ENCODE results near the gene AHNAK2.
"Not testable (repeated sequence)": the region's sequence is repeated elsewhere in the genome, so short reads cannot be mapped to it uniquely, and the experiment has no call there.

DNA sequence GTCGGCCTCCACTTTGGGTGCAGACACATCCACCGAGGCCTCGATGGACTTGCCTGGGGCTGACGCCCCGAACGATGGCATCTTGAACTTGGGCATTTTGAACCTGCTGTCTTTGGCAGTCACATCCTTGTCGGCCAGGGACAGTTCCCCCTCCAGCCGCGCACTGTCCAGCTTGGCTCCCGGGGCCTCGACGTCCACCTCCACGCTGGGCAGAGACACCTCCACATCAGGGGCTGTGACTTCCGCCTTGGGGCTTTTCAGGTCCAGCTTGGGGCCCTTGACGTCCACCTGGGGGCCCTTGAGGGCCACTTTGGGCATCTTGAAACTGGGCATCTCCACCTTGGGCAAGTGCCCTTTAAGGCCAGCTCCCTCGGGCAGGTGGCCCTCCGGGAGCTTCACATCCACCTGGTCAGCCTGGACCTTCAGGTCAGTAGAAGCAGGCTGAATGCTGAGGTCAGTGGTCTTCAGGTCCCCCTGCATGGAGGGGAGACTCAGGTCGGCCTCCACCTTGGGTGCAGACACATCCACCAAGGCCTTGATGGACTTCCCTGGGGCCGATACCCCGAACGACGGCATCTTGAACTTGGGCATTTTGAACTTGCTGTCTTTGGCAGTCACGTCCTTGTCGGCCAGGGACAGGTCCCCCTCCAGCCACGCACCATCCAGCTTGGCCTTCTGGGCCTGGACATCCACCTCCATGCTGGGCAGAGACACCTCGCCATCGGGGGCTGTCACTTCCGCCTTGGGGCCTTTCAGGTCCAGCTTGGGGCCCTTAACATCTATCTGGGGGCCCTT is 26.1 kb downstream of the AHNAK2 start:
- not testable (repeated sequence) for TF ChIP-seq CBX2 (IDR thresholded peaks at IDR 0.05; ENCODE audit: low read depth, low read length); CBX2 (CRISPR knock-in tag; IDR thresholded peaks at IDR 0.05; ENCODE audit: low read depth); IRF2 (CRISPR knock-in tag; IDR thresholded peaks at IDR 0.05); POLR2A (IDR thresholded peaks at IDR 0.05; ENCODE audit: insufficient read depth in 1 of 2, low read depth in 2 of 2, low read length in 2 of 2); TGIF2 (CRISPR knock-in tag; IDR thresholded peaks at IDR 0.05); U2AF1 (optimal IDR thresholded peaks at IDR 0.05; ENCODE audit: low read depth, low read length); TBP (CRISPR knock-in tag; IDR thresholded peaks at IDR 0.05); EZH2 (conservative IDR thresholded peaks at IDR 0.05; ENCODE audit: low read depth, low read length); TP53 (CRISPR knock-in tag; conservative IDR thresholded peaks at IDR 0.05); ZMAT3 (CRISPR knock-in tag; conservative IDR thresholded peaks at IDR 0.05)
- TF ChIP-seq, protein P1, sequence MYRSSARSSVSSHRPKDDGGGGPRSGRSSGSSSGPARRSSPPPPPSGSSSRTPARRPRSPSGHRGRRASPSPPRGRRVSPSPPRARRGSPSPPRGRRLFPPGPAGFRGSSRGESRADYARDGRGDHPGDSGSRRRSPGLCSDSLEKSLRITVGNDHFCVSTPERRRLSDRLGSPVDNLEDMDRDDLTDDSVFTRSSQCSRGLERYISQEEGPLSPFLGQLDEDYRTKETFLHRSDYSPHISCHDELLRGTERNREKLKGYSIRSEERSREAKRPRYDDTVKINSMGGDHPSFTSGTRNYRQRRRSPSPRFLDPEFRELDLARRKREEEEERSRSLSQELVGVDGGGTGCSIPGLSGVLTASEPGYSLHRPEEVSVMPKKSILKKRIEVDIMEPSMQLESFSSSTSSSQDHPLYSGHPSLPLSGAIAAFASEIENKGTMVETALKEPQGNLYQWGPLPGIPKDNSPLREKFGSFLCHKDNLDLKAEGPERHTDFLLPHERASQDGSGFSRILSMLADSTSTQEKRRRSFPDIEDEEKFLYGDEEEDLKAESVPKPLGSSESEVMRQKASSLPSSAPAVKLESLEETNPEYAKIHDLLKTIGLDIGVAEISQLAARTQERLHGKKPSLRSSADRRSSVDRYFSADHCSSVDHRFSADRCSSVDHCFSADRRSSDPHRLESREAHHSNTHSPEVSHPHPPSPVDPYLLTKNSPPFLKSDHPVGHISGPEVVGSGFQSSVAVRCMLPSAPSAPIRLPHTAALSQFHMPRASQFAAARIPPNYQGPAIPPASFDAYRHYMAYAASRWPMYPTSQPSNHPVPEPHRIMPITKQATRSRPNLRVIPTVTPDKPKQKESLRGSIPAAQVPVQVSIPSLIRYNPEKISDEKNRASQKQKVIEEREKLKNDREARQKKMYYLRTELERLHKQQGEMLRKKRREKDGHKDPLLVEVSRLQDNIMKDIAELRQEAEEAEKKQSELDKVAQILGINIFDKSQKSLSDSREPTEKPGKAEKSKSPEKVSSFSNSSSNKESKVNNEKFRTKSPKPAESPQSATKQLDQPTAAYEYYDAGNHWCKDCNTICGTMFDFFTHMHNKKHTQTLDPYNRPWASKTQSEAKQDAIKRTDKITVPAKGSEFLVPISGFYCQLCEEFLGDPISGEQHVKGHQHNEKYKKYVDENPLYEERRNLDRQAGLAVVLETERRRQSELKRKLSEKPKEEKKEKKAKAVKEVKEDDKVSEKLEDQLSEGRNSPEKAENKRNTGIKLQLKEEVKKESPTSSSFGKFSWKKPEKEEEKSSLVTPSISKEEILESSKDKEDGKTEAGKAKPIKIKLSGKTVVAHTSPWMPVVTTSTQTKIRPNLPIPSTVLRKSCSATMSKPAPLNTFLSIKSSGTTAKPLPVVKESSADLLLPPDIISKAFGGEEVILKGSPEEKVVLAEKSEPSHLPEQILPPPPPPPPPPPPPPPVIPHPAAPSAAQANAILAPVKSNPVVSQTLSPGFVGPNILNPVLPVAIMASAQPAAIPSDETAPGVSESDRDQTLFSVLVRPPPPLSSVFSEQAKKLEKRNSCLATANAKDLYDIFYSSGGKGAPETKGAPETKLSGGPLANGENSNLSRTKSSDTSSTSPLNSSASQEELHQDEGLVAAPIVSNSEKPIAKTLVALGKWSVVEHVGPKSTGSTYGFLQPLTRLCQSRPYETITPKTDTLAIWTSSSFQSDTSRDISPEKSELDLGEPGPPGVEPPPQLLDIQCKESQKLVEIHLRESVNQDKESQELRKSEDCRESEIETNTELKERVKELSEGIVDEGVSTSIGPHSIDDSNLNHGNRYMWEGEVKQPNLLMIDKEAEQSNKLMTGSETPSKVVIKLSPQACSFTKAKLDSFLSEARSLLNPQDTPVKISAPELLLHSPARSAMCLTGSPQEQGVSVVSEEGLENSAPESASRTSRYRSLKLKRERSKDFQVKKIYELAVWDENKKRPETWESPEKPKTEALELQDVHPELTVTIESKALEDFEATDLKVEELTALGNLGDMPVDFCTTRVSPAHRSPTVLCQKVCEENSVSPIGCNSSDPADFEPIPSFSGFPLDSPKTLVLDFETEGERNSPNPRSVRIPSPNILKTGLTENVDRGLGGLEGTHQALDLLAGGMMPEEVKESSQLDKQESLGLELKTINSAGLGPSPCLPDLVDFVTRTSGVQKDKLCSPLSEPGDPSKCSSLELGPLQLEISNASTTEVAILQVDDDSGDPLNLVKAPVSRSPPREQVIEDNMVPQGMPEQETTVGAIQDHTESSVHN (CRISPR knock-in tag; IDR thresholded peaks at IDR 0.05) = not testable (repeated sequence)
- TF ChIP-seq, protein P2, sequence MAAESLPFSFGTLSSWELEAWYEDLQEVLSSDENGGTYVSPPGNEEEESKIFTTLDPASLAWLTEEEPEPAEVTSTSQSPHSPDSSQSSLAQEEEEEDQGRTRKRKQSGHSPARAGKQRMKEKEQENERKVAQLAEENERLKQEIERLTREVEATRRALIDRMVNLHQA (CRISPR knock-in tag; IDR thresholded peaks at IDR 0.05) = not testable (repeated sequence)
- TF ChIP-seq, protein P3, sequence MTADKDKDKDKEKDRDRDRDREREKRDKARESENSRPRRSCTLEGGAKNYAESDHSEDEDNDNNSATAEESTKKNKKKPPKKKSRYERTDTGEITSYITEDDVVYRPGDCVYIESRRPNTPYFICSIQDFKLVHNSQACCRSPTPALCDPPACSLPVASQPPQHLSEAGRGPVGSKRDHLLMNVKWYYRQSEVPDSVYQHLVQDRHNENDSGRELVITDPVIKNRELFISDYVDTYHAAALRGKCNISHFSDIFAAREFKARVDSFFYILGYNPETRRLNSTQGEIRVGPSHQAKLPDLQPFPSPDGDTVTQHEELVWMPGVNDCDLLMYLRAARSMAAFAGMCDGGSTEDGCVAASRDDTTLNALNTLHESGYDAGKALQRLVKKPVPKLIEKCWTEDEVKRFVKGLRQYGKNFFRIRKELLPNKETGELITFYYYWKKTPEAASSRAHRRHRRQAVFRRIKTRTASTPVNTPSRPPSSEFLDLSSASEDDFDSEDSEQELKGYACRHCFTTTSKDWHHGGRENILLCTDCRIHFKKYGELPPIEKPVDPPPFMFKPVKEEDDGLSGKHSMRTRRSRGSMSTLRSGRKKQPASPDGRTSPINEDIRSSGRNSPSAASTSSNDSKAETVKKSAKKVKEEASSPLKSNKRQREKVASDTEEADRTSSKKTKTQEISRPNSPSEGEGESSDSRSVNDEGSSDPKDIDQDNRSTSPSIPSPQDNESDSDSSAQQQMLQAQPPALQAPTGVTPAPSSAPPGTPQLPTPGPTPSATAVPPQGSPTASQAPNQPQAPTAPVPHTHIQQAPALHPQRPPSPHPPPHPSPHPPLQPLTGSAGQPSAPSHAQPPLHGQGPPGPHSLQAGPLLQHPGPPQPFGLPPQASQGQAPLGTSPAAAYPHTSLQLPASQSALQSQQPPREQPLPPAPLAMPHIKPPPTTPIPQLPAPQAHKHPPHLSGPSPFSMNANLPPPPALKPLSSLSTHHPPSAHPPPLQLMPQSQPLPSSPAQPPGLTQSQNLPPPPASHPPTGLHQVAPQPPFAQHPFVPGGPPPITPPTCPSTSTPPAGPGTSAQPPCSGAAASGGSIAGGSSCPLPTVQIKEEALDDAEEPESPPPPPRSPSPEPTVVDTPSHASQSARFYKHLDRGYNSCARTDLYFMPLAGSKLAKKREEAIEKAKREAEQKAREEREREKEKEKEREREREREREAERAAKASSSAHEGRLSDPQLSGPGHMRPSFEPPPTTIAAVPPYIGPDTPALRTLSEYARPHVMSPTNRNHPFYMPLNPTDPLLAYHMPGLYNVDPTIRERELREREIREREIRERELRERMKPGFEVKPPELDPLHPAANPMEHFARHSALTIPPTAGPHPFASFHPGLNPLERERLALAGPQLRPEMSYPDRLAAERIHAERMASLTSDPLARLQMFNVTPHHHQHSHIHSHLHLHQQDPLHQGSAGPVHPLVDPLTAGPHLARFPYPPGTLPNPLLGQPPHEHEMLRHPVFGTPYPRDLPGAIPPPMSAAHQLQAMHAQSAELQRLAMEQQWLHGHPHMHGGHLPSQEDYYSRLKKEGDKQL (CRISPR knock-in tag; IDR thresholded peaks at IDR 0.05; ENCODE audit: low read depth) = not testable (repeated sequence)
- TF ChIP-seq, protein P4, sequence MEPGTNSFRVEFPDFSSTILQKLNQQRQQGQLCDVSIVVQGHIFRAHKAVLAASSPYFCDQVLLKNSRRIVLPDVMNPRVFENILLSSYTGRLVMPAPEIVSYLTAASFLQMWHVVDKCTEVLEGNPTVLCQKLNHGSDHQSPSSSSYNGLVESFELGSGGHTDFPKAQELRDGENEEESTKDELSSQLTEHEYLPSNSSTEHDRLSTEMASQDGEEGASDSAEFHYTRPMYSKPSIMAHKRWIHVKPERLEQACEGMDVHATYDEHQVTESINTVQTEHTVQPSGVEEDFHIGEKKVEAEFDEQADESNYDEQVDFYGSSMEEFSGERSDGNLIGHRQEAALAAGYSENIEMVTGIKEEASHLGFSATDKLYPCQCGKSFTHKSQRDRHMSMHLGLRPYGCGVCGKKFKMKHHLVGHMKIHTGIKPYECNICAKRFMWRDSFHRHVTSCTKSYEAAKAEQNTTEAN (CRISPR knock-in tag; conservative IDR thresholded peaks at IDR 0.05) = not testable (repeated sequence)
